Adrenal gland (tissue), 12 donors: ENCODE measurements around the gene S1PR4. TPM values are rescaled to one million over a fixed set of nuclear protein-coding genes. Genes with fewer than 3 reads are reported as not detected.
"Not testable (repeated sequence)": the region's sequence is repeated elsewhere in the genome, so short reads cannot be mapped to it uniquely, and the experiment has no call there.

Experiments
- DNase-seq, 7 donors: peaks; one replicate each; pipeline ENCODE4 v3.0.0-alpha.2; 2019 to 2020
- H3K27ac ChIP-seq, 5 donors: fragments of 200-600 bp; sonication (generic) in 4 of 5; 1 replicate in 3 of 5; 2 replicates in 2 of 5; pipeline versions ENCODE4 v1.5.1 to v1.8.0; 2016 to 2020; ENCODE audit warnings: mild to moderate bottlenecking in 1 of 5
- H3K27me3 ChIP-seq: fragments of 200-600 bp; 2 replicates; pipeline ENCODE4 v1.8.0; 2021
- H3K36me3 ChIP-seq, 2 donors: fragments of 200-600 bp; replicated peaks in 1 of 2; 1 replicate in 1 of 2; 2 replicates in 1 of 2; pipeline versions ENCODE4 v1.5.1 to v1.8.0; 2018 to 2022
- H3K4me1 ChIP-seq, 2 donors: fragments of 200-600 bp; replicated peaks in 1 of 2; 1 replicate in 1 of 2; 2 replicates in 1 of 2; pipeline versions ENCODE4 v1.5.1 to v1.8.0; 2018 to 2021
- H3K4me3 ChIP-seq, 4 donors: fragments of 200-600 bp; sonication (generic) in 3 of 4; one replicate each; pipeline ENCODE4 v1.5.1; 2016 to 2018
- H3K9me3 ChIP-seq, 3 donors: fragments of 200-600 bp; sonication (generic) in 1 of 3; replicated peaks in 1 of 3; 1 replicate in 2 of 3; 2 replicates in 1 of 3; pipeline versions ENCODE4 v1.5.1 to v1.8.0; 2016 to 2021
- POLR2A ChIP-seq, 2 donors: fragments of 450-650 bp; IDR thresholded peaks; one replicate each; pipeline ENCODE4 v1.6.1; 2017; ENCODE audit warnings: antibody characterized with exemption in 2 of 2, mild to moderate bottlenecking in 2 of 2, moderate library complexity in 1 of 2
- WGBS, 4 donors: extraction: QIAGEN DNeasy Blood & Tissue Kit in 2 of 4; methylation state at CpG; one replicate each; pipeline versions ENCODE4 v1.1.5 to v1.1.7; 2013 to 2017; 5-methylcytosine and 5-hydroxymethylcytosine counted together
- intact Hi-C, 2 donors: fragments of 100-400 bp; cut with DNase I; formaldehyde crosslinking; loops; one replicate each; pipeline versions ENCODE4 v1.14.1 to v1.15.0; 2022 to 2023
- polyA plus RNA-seq, 3 donors: library from polyadenylated mRNA; stranded (reverse); fragments of 200-250 nt in 2 of 3; fragments of 350-450 nt in 1 of 3; fragmentation: Illumina TruSeq in 1 of 3; extraction: RNeasy Lipid Tissue Mini Kit (QIAGEN cat#74804) in 1 of 3; gene quantifications; one replicate each; pipeline ENCODE4 v1.2.3, GENCODE V29; 2013 to 2014
- total RNA-seq, 9 donors: library from RNA; depleted of rRNA in 4 of 9; stranded (reverse); fragments of >200 nt in 4 of 9; fragments of 120-200 nt in 1 of 9; fragmentation: NEBNext Ultra II Directional in 1 of 9; extraction: Animal tissue kit (Norgen Biotek cat#: 25700) in 1 of 9; gene quantifications; one replicate each; pipeline versions ENCODE4 v1.1.0 to v1.2.4, GENCODE V29; 2013 to 2023
- TF ChIP-seq, protein P1 (sequence below), 6 experiments: fragments of 450-650 bp in 4 of 6; fragments of 200-600 bp in 2 of 6; sonication (generic) in 1 of 6; IDR thresholded peaks; 1 replicate in 5 of 6; 2 replicates in 1 of 6; pipeline versions ENCODE4 v1.5.1 to v1.8.0; 2016 to 2021; ENCODE audit warnings: antibody characterized with exemption in 6 of 6, mild to moderate bottlenecking in 2 of 6, moderate library complexity in 1 of 6
- donor health status: healthy with polysubstance abuse.
- donor health status: Bipolar disorder and iron deficiency.
- donor health status: DM: yes; HTN: yes; CAD: no.
- donor health status: DM: no; HTN: no; CAD: no.
- donor health status: DM: no; HTN: no; CAD: no.
- donor health status: DM: yes; HTN: yes; CAD: no.

The S1PR4 gene
- total and polyA plus RNA-seq, 12 donors, result 0.78 to 5.5 (median 2.2) TPM; not detected in 1

DNA sequence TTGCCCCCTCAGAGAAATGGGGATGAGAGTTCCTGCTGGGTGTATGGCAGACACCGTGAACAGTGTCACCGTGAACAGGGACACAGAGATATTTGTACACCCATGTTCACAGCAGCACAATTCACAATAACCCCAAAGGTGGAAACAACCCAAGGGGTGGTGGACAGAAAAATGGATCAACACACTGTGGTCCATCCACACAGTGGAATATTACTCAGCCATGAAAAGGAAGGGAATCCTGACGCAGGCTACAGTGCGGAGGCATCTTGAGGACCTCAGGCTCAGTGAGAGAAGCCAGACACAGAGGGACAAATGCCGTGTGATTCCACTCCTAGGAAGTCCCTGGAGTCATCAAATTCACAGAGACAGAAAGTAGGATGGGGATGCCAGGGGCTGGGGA is 38.3 kb downstream of the S1PR4 start:
- WGBS, 4 donors, result 85 to 97% (median 90%) methylated on average over 5 of the region's 5 CpGs
- Histone ChIP-seq H3K36me3 (no peaks in the 10 kb centered on the region), H3K4me1 (no peaks in the 10 kb centered on the region), H3K27me3 (no peaks in the 10 kb centered on the region), H3K9me3 (no peaks in the 10 kb centered on the region), H3K27ac (no peak overlapping the region), H3K4me3 (no peak overlapping the region)
- no peak for DNase-seq
- TF ChIP-seq POLR2A (IDR thresholded peaks at IDR 0.05), result no peak
- TF ChIP-seq, protein P1, sequence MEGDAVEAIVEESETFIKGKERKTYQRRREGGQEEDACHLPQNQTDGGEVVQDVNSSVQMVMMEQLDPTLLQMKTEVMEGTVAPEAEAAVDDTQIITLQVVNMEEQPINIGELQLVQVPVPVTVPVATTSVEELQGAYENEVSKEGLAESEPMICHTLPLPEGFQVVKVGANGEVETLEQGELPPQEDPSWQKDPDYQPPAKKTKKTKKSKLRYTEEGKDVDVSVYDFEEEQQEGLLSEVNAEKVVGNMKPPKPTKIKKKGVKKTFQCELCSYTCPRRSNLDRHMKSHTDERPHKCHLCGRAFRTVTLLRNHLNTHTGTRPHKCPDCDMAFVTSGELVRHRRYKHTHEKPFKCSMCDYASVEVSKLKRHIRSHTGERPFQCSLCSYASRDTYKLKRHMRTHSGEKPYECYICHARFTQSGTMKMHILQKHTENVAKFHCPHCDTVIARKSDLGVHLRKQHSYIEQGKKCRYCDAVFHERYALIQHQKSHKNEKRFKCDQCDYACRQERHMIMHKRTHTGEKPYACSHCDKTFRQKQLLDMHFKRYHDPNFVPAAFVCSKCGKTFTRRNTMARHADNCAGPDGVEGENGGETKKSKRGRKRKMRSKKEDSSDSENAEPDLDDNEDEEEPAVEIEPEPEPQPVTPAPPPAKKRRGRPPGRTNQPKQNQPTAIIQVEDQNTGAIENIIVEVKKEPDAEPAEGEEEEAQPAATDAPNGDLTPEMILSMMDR (IDR thresholded peaks at IDR 0.05), result no peak
- intact Hi-C loops, result no loop called here

DNA sequence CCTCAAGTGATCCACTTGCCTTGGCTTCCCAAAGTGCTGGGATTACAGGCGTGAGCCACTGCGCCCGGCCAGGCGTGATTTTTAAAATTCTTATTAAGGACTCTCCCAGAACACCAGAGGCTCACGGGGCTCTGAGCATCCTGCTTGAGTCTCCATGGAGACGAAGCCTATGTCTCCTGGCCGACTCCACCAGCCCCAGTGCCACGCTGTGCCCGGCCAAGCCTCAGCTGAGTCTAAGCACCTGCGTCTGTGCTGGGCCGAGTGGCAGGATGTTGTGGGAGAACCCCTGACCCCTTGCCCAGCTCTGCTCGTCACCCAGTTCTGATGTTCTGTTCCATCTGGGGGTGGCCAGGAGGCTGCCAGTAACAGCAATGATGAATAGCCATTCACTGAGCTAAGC is 42.0 kb downstream of the S1PR4 start:
- H3K9me3 ChIP-seq, result no peaks in the 10 kb centered on the region
- intact Hi-C loops, result no loop called here
- no peak overlapping the region for H3K27ac ChIP-seq
- WGBS, 4 donors, result 64 to 73% (median 67%) methylated on average over 8 to 12 of the region's 12 CpGs
- H3K36me3 ChIP-seq, result no peaks in the 10 kb centered on the region
- no peak for DNase-seq
- TF ChIP-seq, protein P1 (IDR thresholded peaks at IDR 0.05), result no peak
- no peaks in the 10 kb centered on the region for H3K4me1 ChIP-seq
- H3K4me3 ChIP-seq, result no peak overlapping the region
- H3K27me3 ChIP-seq, result peaks cover 11% of the 10 kb centered on the region

GRCh38 chr19:3221576-3221975 is 43.0 kb downstream of the S1PR4 start:
- H3K27me3 ChIP-seq, result peaks cover 14% of the 10 kb centered on the region
- H3K4me1 ChIP-seq, H3K36me3 ChIP-seq, H3K9me3 ChIP-seq, DNase-seq, H3K4me3 ChIP-seq, intact Hi-C loops, H3K27ac ChIP-seq: not testable (repeated sequence)
- 79 to 83% (median 82%) methylated on average over 5 of the region's 5 CpGs for WGBS, 4 donors

- DNase-seq, result no peak
- WGBS, 4 donors, result 80 to 89% (median 87%) methylated on average over 5 of the region's 5 CpGs
- Histone ChIP-seq H3K27ac (no peak overlapping the region), H3K36me3 (no peaks in the 10 kb centered on the region), H3K4me3 (no peak overlapping the region), H3K27me3 (peaks cover 14% of the 10 kb centered on the region), H3K9me3 (no peaks in the 10 kb centered on the region), H3K4me1 (no peaks in the 10 kb centered on the region)
- TF ChIP-seq, protein P1 (IDR thresholded peaks at IDR 0.05), result no peak
- no peak for TF ChIP-seq POLR2A (IDR thresholded peaks at IDR 0.05)
- intact Hi-C loops, result no loop called here
These were observed 44.1 kb downstream of the S1PR4 start for GRCh38 chr19:3222709-3223108.

DNA sequence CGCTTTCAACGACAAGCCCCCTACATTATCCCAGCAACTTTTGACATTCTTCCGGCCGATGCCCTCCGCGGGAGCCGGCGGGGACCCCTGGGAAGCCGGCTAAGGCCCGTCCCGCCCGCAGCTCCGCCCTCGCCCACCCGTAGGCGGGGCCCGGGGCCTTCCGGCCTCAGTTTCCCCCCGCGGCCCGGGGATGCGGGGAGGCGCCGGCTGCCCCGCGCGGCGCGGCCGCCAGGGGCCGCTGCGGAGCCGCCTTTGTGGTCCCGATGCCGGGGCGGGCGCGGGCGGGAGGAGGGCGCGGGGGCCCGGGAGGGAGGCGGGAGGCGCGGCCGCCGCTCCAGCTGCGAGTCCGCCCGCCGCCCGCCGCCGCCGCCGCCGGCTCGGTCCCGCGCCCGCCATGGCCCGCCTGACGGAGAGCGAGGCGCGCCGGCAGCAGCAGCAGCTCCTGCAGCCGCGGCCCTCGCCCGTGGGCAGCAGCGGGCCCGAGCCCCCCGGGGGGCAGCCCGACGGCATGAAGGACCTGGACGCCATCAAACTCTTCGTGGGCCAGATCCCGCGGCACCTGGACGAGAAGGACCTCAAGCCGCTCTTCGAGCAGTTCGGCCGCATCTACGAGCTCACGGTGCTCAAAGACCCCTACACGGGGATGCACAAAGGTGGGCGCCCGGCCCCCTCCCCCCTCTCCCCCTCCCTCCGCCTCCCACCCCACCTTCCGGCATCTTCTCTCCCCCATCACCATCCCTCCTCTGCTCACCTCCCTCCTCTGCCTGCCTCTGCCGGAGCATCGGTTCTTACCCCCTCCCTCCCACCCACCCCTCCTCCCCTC is 46.0 kb downstream of the S1PR4 start, which contains the start of gene CELF5:
Gene CELF5 (plus strand): TSS at position 316 of the 823 bp plus-strand sequence. CDS start 79 bp downstream, at position 395.
- no peak for TF ChIP-seq POLR2A (IDR thresholded peaks at IDR 0.05)
- TF ChIP-seq, protein P1 (IDR thresholded peaks at IDR 0.05), result peak in 3 of 6 experiments; percentile 49 to 63 (median 60)
- Histone ChIP-seq H3K4me3 (no peak within 1 kb of the TSS), H3K36me3 (no peaks in the 10 kb centered on the region), H3K27ac (no peak within 1 kb of the TSS), H3K27me3 (peaks cover 14% of the 10 kb centered on the region), H3K9me3 (no peaks in the 10 kb centered on the region), H3K4me1 (no peaks in the 10 kb centered on the region)
- 1 to 10% (median 4%) methylated on average over 11 to 92 of the region's 94 CpGs for WGBS, 4 donors
- DNase-seq, result peak in 5 of 7 donors; percentile 41 to 65 (median 48)
- intact Hi-C loops, result no loop called here
